Prostate gland (tissue), 2 donors: Measurements from ENCODE around the gene AKAP13.

Experiments used
- POLR2A ChIP-seq: fragments of 450-650 bp; IDR thresholded peaks from one replicate; pipeline ENCODE4 v1.6.1; 2016; ENCODE audit warnings: antibody characterized with exemption, mild to moderate bottlenecking
- POLR2AphosphoS5 ChIP-seq: sonication (generic); formaldehyde crosslinking; IDR thresholded peaks from one replicate; pipeline ENCODE4 v1.6.1; 2017; ENCODE audit warnings: antibody characterized with exemption
- TF ChIP-seq, protein P1 (sequence below), 4 experiments: fragments of 200-600 bp in 2 of 4; fragments of 450-650 bp in 2 of 4; sonication (generic) in 2 of 4; IDR thresholded peaks; 1 replicate in 3 of 4; 2 replicates in 1 of 4; pipeline ENCODE4 v1.5.1; 2016 to 2019; ENCODE audit warnings: antibody characterized with exemption in 4 of 4, mild to moderate bottlenecking in 2 of 4, moderate library complexity in 2 of 4

DNA sequence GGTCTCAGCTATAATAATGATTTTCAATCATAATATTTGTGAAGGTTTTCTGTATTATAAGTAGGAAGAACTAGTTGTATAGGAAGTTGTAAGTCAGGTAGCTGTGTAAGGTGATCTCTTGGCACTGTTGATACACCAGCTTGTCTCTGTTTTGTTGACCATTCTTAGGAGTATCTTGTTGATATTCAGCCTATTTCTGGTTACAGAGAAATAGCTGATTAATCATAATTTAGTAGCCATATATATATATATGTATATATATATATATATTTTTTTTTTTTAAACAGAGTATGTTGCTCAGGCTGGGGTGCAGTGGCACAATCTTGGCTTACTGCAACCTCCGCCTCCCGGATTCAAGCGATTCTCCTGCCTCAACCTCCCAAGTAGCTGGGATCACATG is 20.2 kb downstream of the AKAP13 start:
- TF ChIP-seq, protein P1, sequence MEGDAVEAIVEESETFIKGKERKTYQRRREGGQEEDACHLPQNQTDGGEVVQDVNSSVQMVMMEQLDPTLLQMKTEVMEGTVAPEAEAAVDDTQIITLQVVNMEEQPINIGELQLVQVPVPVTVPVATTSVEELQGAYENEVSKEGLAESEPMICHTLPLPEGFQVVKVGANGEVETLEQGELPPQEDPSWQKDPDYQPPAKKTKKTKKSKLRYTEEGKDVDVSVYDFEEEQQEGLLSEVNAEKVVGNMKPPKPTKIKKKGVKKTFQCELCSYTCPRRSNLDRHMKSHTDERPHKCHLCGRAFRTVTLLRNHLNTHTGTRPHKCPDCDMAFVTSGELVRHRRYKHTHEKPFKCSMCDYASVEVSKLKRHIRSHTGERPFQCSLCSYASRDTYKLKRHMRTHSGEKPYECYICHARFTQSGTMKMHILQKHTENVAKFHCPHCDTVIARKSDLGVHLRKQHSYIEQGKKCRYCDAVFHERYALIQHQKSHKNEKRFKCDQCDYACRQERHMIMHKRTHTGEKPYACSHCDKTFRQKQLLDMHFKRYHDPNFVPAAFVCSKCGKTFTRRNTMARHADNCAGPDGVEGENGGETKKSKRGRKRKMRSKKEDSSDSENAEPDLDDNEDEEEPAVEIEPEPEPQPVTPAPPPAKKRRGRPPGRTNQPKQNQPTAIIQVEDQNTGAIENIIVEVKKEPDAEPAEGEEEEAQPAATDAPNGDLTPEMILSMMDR (IDR thresholded peaks at IDR 0.05): no peak
- no peak for TF ChIP-seq POLR2A
- TF ChIP-seq POLR2AphosphoS5: no peak
